ENCODE data around the gene INHBE.

INHBE gene

GRCh38 chr12:57496822-57497221 lies 41.7 kb downstream of the INHBE start:
- Histone ChIP-seq H2AK5ac (ENCODE audit: low read length, severe bottlenecking) (no peak overlapping the region), H4K91ac (ENCODE audit: low read length) (no peak overlapping the region), H2BK15ac (ENCODE audit: low read depth, poor library complexity, severe bottlenecking) (no peak overlapping the region), H3K4me1 (ENCODE audit: control insufficient read depth, insufficient read depth, low read depth, low read length) (no peaks in the 10 kb centered on the region), H3K79me1 (replicated peaks; ENCODE audit: low read length, poor library complexity, severe bottlenecking) (peaks cover 30% of the 10 kb centered on the region), H2BK120ac (ENCODE audit: low read depth, low read length) (no peak overlapping the region), H4K8ac (ENCODE audit: low read length) (no peak overlapping the region), H2BK12ac (ENCODE audit: low read length in 2 of 2) (no peak overlapping the region), H3K4ac (ENCODE audit: low read depth in 1 of 2, low read length in 2 of 2) (no peak overlapping the region), H3K18ac (ENCODE audit: low read depth in 1 of 2, low read length in 2 of 2) (no peak overlapping the region), H3K27ac (ENCODE audit: low read length, poor library complexity, severe bottlenecking) (no peak overlapping the region), H2BK5ac (ENCODE audit: low read depth, low read length, poor library complexity, severe bottlenecking) (no peak overlapping the region), H3K9ac (ENCODE audit: low read length) (no peak overlapping the region), H3K23ac (ENCODE audit: low read length in 2 of 2) (no peak overlapping the region), H3K9me3 (ENCODE audit: control insufficient read depth, low read length) (no peaks in the 10 kb centered on the region), H3K4me2 (ENCODE audit: low read length, poor library complexity, severe bottlenecking) (no peak overlapping the region), H3K4me3 (ENCODE audit: insufficient read depth in 1 of 2, low read depth in 1 of 2, low read length in 2 of 2) (no peak overlapping the region), H2AFZ (ENCODE audit: low read depth, low read length) (no peak overlapping the region), H3K36me3 (ENCODE audit: control insufficient read depth in 1 of 2, insufficient read depth in 2 of 2, low read depth in 1 of 2, low read length in 2 of 2) (peaks cover 64 to 65% of the 10 kb centered on the region in 2 experiments), H3K27me3 (ENCODE audit: control insufficient read depth in 1 of 2, insufficient read depth in 1 of 2, low read length in 2 of 2) (no peaks in the 10 kb centered on the region), H3K14ac (ENCODE audit: low read length in 2 of 2) (no peak overlapping the region)
- no peak for DNase-seq

- Histone ChIP-seq H2BK120ac (ENCODE audit: low read depth, low read length) (no peak overlapping the region), H2BK15ac (ENCODE audit: low read depth, poor library complexity, severe bottlenecking) (no peak overlapping the region), H3K4me3 (ENCODE audit: insufficient read depth in 1 of 2, low read depth in 1 of 2, low read length in 2 of 2) (no peak overlapping the region), H3K4me1 (ENCODE audit: control insufficient read depth, insufficient read depth, low read depth, low read length) (no peaks in the 10 kb centered on the region), H2BK5ac (ENCODE audit: low read depth, low read length, poor library complexity, severe bottlenecking) (no peak overlapping the region), H3K27ac (ENCODE audit: low read length, poor library complexity, severe bottlenecking) (no peak overlapping the region), H3K4ac (ENCODE audit: low read depth in 1 of 2, low read length in 2 of 2) (no peak overlapping the region), H2AK5ac (ENCODE audit: low read length, severe bottlenecking) (no peak overlapping the region), H3K27me3 (ENCODE audit: control insufficient read depth in 1 of 2, insufficient read depth in 1 of 2, low read length in 2 of 2) (no peaks in the 10 kb centered on the region), H3K36me3 (ENCODE audit: control insufficient read depth in 1 of 2, insufficient read depth in 2 of 2, low read depth in 1 of 2, low read length in 2 of 2) (peaks cover 66 to 67% of the 10 kb centered on the region in 2 experiments), H3K79me1 (replicated peaks; ENCODE audit: low read length, poor library complexity, severe bottlenecking) (peaks cover 32% of the 10 kb centered on the region), H3K9me3 (ENCODE audit: control insufficient read depth, low read length) (no peaks in the 10 kb centered on the region), H3K9ac (ENCODE audit: low read length) (no peak overlapping the region), H3K18ac (ENCODE audit: low read depth in 1 of 2, low read length in 2 of 2) (no peak overlapping the region), H3K4me2 (ENCODE audit: low read length, poor library complexity, severe bottlenecking) (no peak overlapping the region), H3K23ac (ENCODE audit: low read length in 2 of 2) (no peak overlapping the region), H3K14ac (ENCODE audit: low read length in 2 of 2) (no peak overlapping the region), H2AFZ (ENCODE audit: low read depth, low read length) (no peak overlapping the region), H4K91ac (ENCODE audit: low read length) (no peak overlapping the region), H4K8ac (ENCODE audit: low read length) (no peak overlapping the region), H2BK12ac (ENCODE audit: low read length in 2 of 2) (no peak overlapping the region)
- whole genome bisulfite sequencing, result 96% methylated on average over 12 of the region's 12 CpGs
- DNase-seq, result no peak
Observed at GRCh38 chr12:57497223-57498131, 42.4 kb downstream of the INHBE start.

GRCh38 chr12:57498132-57498502 lies 43.0 kb downstream of the INHBE start:
- H3K23ac ChIP-seq (ENCODE audit: low read length in 2 of 2), result no peak overlapping the region
- no peak overlapping the region for H2BK12ac ChIP-seq (ENCODE audit: low read length in 2 of 2)
- H3K9ac ChIP-seq (ENCODE audit: low read length), result no peak overlapping the region
- peaks cover 65 to 68% of the 10 kb centered on the region in 2 experiments for H3K36me3 ChIP-seq (ENCODE audit: control insufficient read depth in 1 of 2, insufficient read depth in 2 of 2, low read depth in 1 of 2, low read length in 2 of 2)
- H3K27me3 ChIP-seq (ENCODE audit: control insufficient read depth in 1 of 2, insufficient read depth in 1 of 2, low read length in 2 of 2), result no peaks in the 10 kb centered on the region
- no peak overlapping the region for H2BK15ac ChIP-seq (ENCODE audit: low read depth, poor library complexity, severe bottlenecking)
- no peak overlapping the region for H2AK5ac ChIP-seq (ENCODE audit: low read length, severe bottlenecking)
- DNase-seq, result no peak
- H2AFZ ChIP-seq (ENCODE audit: low read depth, low read length), result no peak overlapping the region
- H3K27ac ChIP-seq (ENCODE audit: low read length, poor library complexity, severe bottlenecking), result no peak overlapping the region
- H3K4ac ChIP-seq (ENCODE audit: low read depth in 1 of 2, low read length in 2 of 2), result no peak overlapping the region
- no peaks in the 10 kb centered on the region for H3K9me3 ChIP-seq (ENCODE audit: control insufficient read depth, low read length)
- peaks cover 29% of the 10 kb centered on the region for H3K79me1 ChIP-seq (replicated peaks; ENCODE audit: low read length, poor library complexity, severe bottlenecking)
- H2BK5ac ChIP-seq (ENCODE audit: low read depth, low read length, poor library complexity, severe bottlenecking), result no peak overlapping the region
- H4K91ac ChIP-seq (ENCODE audit: low read length), result no peak overlapping the region
- H3K18ac ChIP-seq (ENCODE audit: low read depth in 1 of 2, low read length in 2 of 2), result no peak overlapping the region
- H2BK120ac ChIP-seq (ENCODE audit: low read depth, low read length), result no peak overlapping the region
- H3K4me2 ChIP-seq (ENCODE audit: low read length, poor library complexity, severe bottlenecking), result no peak overlapping the region
- H4K8ac ChIP-seq (ENCODE audit: low read length), result no peak overlapping the region
- H3K14ac ChIP-seq (ENCODE audit: low read length in 2 of 2), result no peak overlapping the region
- H3K4me1 ChIP-seq (ENCODE audit: control insufficient read depth, insufficient read depth, low read depth, low read length), result no peaks in the 10 kb centered on the region
- 84% methylated on average over 9 of the region's 9 CpGs for WGBS
- H3K4me3 ChIP-seq (ENCODE audit: insufficient read depth in 1 of 2, low read depth in 1 of 2, low read length in 2 of 2), result no peak overlapping the region

- H2AFZ ChIP-seq (ENCODE audit: low read depth, low read length), result no peak overlapping the region
- H2AK5ac ChIP-seq (ENCODE audit: low read length, severe bottlenecking), result no peak overlapping the region
- no peak overlapping the region for H3K9ac ChIP-seq (ENCODE audit: low read length)
- H3K79me1 ChIP-seq (replicated peaks; ENCODE audit: low read length, poor library complexity, severe bottlenecking), result peaks cover 29% of the 10 kb centered on the region
- peaks cover 67 to 72% of the 10 kb centered on the region in 2 experiments for H3K36me3 ChIP-seq (ENCODE audit: control insufficient read depth in 1 of 2, insufficient read depth in 2 of 2, low read depth in 1 of 2, low read length in 2 of 2)
- H3K4ac ChIP-seq (ENCODE audit: low read depth in 1 of 2, low read length in 2 of 2), result no peak overlapping the region
- no peak overlapping the region for H2BK12ac ChIP-seq (ENCODE audit: low read length in 2 of 2)
- no peak for DNase-seq
- H3K18ac ChIP-seq (ENCODE audit: low read depth in 1 of 2, low read length in 2 of 2), result no peak overlapping the region
- H3K4me2 ChIP-seq (ENCODE audit: low read length, poor library complexity, severe bottlenecking), result no peak overlapping the region
- no peak overlapping the region for H4K8ac ChIP-seq (ENCODE audit: low read length)
- no peaks in the 10 kb centered on the region for H3K9me3 ChIP-seq (ENCODE audit: control insufficient read depth, low read length)
- no peak overlapping the region for H2BK5ac ChIP-seq (ENCODE audit: low read depth, low read length, poor library complexity, severe bottlenecking)
- H3K14ac ChIP-seq (ENCODE audit: low read length in 2 of 2), result no peak overlapping the region
- no peaks in the 10 kb centered on the region for H3K27me3 ChIP-seq (ENCODE audit: control insufficient read depth in 1 of 2, insufficient read depth in 1 of 2, low read length in 2 of 2)
- no peak overlapping the region for H2BK15ac ChIP-seq (ENCODE audit: low read depth, poor library complexity, severe bottlenecking)
- H2BK120ac ChIP-seq (ENCODE audit: low read depth, low read length), result no peak overlapping the region
- H4K91ac ChIP-seq (ENCODE audit: low read length), result no peak overlapping the region
- H3K4me3 ChIP-seq (ENCODE audit: insufficient read depth in 1 of 2, low read depth in 1 of 2, low read length in 2 of 2), result no peak overlapping the region
- H3K23ac ChIP-seq (ENCODE audit: low read length in 2 of 2), result no peak overlapping the region
- H3K4me1 ChIP-seq (ENCODE audit: control insufficient read depth, insufficient read depth, low read depth, low read length), result no peaks in the 10 kb centered on the region
- 90% methylated on average over 2 of the region's 4 CpGs for WGBS
- no peak overlapping the region for H3K27ac ChIP-seq (ENCODE audit: low read length, poor library complexity, severe bottlenecking)
Observed at GRCh38 chr12:57498571-57498970, 43.5 kb downstream of the INHBE start.

Data from mesenchymal stem cell (in vitro differentiated cells and primary cell).